Measurements from ENCODE around the gene CDC25B. TPM values are rescaled to one million over a fixed set of nuclear protein-coding genes. Genes with fewer than 3 reads are reported as not detected.

Gene CDC25B
- total RNA-seq, 8 experiments from 2014 or later = 8.0 to 166 (median 22.8) TPM

DNA sequence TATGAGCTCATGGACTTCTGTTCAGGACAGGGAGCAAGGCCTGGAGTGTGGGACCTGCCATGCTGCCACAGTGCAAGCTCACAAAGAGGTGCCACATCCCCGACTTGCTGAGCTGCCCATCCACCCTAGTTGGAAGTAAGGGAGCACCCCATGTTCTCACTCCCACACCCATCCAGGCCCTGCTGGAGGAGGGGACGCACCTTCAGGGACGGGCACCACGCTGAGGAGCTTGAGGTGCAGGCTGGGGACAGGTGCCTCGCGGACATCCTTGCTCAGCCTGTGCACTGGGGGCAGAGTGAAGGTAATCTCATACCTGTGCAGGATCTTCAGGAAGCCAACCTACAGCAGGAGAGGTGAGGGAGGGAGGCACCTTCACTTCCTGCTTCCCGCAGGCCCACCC lies 40.8 kb upstream of the CDC25B start:
- in situ Hi-C loops (cut with MboI; ENCODE audit: low pct_unique_long_range_greater_than_20kb in 2 of 9, low sequenced_read_pairs in 9 of 9, unreplicated experiment in 9 of 9) = no loop called here
- no peak for ATAC-seq (replicated peaks in 6 of 8)
- Histone ChIP-seq H3K4me1 (replicated peaks in 1 of 2) (peaks cover 6 to 14% of the 10 kb centered on the region in 2 donors), H3K27ac (no peak overlapping the region), H3K4me3 (no peak overlapping the region)
- WGBS, 10 experiments = 0 to 85% methylated on average over 1 to 4 of the region's 7 CpGs; no CpG with 5 or more reads in 8 of the 10 experiments

DNA sequence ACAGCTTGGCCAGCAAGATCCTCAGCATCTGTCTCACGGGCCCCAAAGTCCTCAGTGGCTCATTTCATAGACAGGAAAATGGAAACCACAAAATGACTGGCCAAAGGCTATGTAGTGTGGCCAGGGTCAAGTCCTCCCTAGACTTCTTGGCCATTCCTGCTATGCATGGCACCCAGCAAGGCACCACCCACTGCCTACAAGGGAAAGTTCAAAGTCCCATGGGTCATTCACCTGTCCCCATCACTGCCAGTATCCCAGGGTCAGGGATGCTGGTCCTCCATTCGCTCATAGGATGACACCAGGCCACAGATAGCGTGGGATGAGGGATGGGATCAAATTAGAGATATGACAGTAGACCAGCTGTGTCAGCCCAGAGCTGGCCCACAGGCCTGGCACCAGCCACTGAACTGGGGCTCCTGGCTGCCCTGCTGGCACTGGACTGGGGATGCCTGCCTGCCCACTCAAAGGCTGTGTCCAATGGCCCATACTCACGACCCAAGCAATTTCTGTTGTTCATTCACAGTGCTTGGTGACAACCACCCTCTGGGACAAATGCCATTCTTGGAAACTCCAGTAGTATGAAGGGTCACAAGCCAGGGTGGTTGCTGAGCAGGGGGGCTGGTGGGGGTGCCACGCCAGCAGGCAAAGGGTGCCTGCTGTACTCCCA lies 40.2 kb upstream of the CDC25B start:
- Histone ChIP-seq H3K4me3 (no peak overlapping the region), H3K27ac (no peak overlapping the region), H3K4me1 (replicated peaks in 1 of 2) (peaks cover 10 to 20% of the 10 kb centered on the region in 2 donors)
- ATAC-seq (replicated peaks in 6 of 8) = no peak
- WGBS, 10 experiments = 67 to 100% (median 86%) methylated on average over 1 to 3 of the region's 5 CpGs; no CpG with 5 or more reads in 4 of the 10 experiments
- in situ Hi-C loops (cut with MboI; ENCODE audit: low pct_unique_long_range_greater_than_20kb in 2 of 9, low sequenced_read_pairs in 9 of 9, unreplicated experiment in 9 of 9) = no loop called here

DNA sequence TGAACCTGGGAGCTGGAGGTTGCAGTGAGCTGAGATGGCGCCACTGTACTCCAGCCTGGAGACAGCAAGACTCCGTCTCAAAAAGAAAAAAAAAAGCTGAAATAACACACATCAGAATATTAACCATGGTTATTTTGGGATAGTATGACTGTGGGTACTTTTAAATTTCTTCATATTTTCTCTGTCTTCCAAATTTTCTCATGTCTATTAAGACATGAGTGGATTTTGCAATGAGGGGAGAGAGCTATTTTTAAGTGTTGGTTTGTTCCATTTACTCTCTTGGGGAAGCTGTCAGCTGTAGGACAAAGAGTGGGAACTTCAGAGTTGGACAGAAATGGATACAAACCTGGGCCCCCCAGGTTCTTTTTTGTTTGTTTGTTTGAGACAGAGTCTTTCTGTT lies 38.8 kb upstream of the CDC25B start:
- WGBS, 10 experiments = 50 to 100% (median 75%) methylated on average over 1 to 2 of the region's 2 CpGs; no CpG with 5 or more reads in 5 of the 10 experiments
- no peak for ATAC-seq (replicated peaks in 6 of 8)
- in situ Hi-C loops (cut with MboI; ENCODE audit: low pct_unique_long_range_greater_than_20kb in 2 of 9, low sequenced_read_pairs in 9 of 9, unreplicated experiment in 9 of 9) = no loop called here
- H3K27ac ChIP-seq = no peak overlapping the region
- no peak overlapping the region for H3K4me3 ChIP-seq
- peaks cover 15 to 27% of the 10 kb centered on the region in 2 donors for H3K4me1 ChIP-seq (replicated peaks in 1 of 2)

- ATAC-seq (replicated peaks in 6 of 8) = no peak
- Histone ChIP-seq H3K4me1 (replicated peaks in 1 of 2) (peaks cover 15 to 27% of the 10 kb centered on the region in 2 donors), H3K4me3 (no peak overlapping the region), H3K27ac (no peak overlapping the region)
- in situ Hi-C loops (cut with MboI; ENCODE audit: low pct_unique_long_range_greater_than_20kb in 2 of 9, low sequenced_read_pairs in 9 of 9, unreplicated experiment in 9 of 9) = no loop called here
- WGBS, 10 experiments = 97% methylated on average over 5 of the region's 11 CpGs; no CpG with 5 or more reads in 9 of the 10 experiments
Measured at GRCh38 chr20:3758566-3758965, 37.5 kb upstream of the CDC25B start.

- WGBS, 10 experiments = 20 to 100% (median 76%) methylated on average over 1 to 3 of the region's 11 CpGs; no CpG with 5 or more reads in 5 of the 10 experiments
- H3K4me3 ChIP-seq = no peak overlapping the region
- H3K4me1 ChIP-seq (replicated peaks in 1 of 2) = peaks cover 18 to 32% of the 10 kb centered on the region in 2 donors
- ATAC-seq (replicated peaks in 6 of 8) = no peak
- in situ Hi-C loops (cut with MboI; ENCODE audit: low pct_unique_long_range_greater_than_20kb in 2 of 9, low sequenced_read_pairs in 9 of 9, unreplicated experiment in 9 of 9) = no loop called here
- no peak overlapping the region for H3K27ac ChIP-seq
Measured at GRCh38 chr20:3759316-3759823, 36.7 kb upstream of the CDC25B start.

GRCh38 chr20:3759884-3760283 lies 36.2 kb upstream of the CDC25B start:
- peaks cover 18 to 37% of the 10 kb centered on the region in 2 donors for H3K4me1 ChIP-seq (replicated peaks in 1 of 2)
- in situ Hi-C loops (cut with MboI; ENCODE audit: low pct_unique_long_range_greater_than_20kb in 2 of 9, low sequenced_read_pairs in 9 of 9, unreplicated experiment in 9 of 9) = no loop called here
- ATAC-seq (replicated peaks in 6 of 8) = peak in 2 of 8 experiments; percentile 10 to 15
- WGBS, 10 experiments = 100% methylated on average over 3 of the region's 11 CpGs; no CpG with 5 or more reads in 9 of the 10 experiments
- H3K27ac ChIP-seq = no peak overlapping the region
- H3K4me3 ChIP-seq = no peak overlapping the region

DNA sequence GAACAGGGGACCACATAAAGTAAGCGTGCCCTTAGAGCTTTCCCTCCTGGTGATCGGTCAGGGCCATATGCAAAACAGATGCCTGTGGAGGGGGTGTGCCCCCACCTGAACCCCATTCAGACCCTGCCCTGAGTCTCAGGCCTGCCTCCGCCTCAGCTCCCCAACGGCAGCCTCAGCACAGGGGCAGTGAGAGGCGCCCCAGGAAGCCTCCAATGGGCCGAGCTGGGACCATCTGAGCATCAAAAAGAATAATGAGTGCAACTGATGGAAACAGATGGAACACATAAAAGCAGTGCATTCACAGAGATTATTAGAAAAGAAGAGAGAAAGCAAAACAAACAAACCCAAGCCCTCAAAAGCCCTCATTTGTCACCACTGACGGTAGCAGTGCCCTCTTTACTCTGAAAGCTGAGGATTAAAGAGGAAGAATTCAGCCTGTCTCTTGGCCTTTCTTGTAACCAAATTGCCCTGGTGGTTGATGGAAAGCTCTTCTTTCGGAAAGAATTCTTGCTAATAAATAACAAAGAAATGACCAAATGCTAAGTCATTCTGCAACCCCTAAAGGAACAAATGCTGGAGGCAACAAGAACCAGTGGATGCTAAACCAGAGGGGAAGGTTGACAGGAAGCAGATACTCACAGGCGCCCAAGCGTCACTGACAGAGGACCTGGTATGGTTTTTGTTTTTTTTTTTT lies 35.3 kb upstream of the CDC25B start:
- in situ Hi-C loops (cut with MboI; ENCODE audit: low pct_unique_long_range_greater_than_20kb in 2 of 9, low sequenced_read_pairs in 9 of 9, unreplicated experiment in 9 of 9) = no loop called here
- Histone ChIP-seq H3K27ac (peak overlapping the region in 1 of 2 donors; percentile 44), H3K4me1 (replicated peaks in 1 of 2) (peaks cover 24 to 45% of the 10 kb centered on the region in 2 donors), H3K4me3 (no peak overlapping the region)
- peak in 5 of 8 experiments; percentile 72 to 77 (median 76) for ATAC-seq (replicated peaks in 6 of 8)
- WGBS, 10 experiments = 0 to 90% (median 20%) methylated on average over 1 to 5 of the region's 10 CpGs; no CpG with 5 or more reads in 1 of the 10 experiments

GRCh38 chr20:3763671-3764601 lies 32.2 kb upstream of the CDC25B start:
- Histone ChIP-seq H3K4me3 (no peak overlapping the region), H3K4me1 (replicated peaks in 1 of 2) (peaks cover 37 to 59% of the 10 kb centered on the region in 2 donors), H3K27ac (no peak overlapping the region)
- ATAC-seq (replicated peaks in 6 of 8) = no peak
- WGBS, 10 experiments = 93 to 100% methylated on average over 1 to 3 of the region's 8 CpGs; no CpG with 5 or more reads in 8 of the 10 experiments
- in situ Hi-C loops (cut with MboI; ENCODE audit: low pct_unique_long_range_greater_than_20kb in 2 of 9, low sequenced_read_pairs in 9 of 9, unreplicated experiment in 9 of 9) = no loop called here

GRCh38 chr20:3764659-3765058 lies 31.5 kb upstream of the CDC25B start:
- in situ Hi-C loops (cut with MboI; ENCODE audit: low pct_unique_long_range_greater_than_20kb in 2 of 9, low sequenced_read_pairs in 9 of 9, unreplicated experiment in 9 of 9) = no loop called here
- 100% methylated on average over 1 of the region's 3 CpGs; no CpG with 5 or more reads in 8 of the 10 experiments for WGBS, 10 experiments
- Histone ChIP-seq H3K4me1 (replicated peaks in 1 of 2) (peaks cover 37 to 54% of the 10 kb centered on the region in 2 donors), H3K27ac (no peak overlapping the region), H3K4me3 (no peak overlapping the region)
- no peak for ATAC-seq (replicated peaks in 6 of 8)

DNA sequence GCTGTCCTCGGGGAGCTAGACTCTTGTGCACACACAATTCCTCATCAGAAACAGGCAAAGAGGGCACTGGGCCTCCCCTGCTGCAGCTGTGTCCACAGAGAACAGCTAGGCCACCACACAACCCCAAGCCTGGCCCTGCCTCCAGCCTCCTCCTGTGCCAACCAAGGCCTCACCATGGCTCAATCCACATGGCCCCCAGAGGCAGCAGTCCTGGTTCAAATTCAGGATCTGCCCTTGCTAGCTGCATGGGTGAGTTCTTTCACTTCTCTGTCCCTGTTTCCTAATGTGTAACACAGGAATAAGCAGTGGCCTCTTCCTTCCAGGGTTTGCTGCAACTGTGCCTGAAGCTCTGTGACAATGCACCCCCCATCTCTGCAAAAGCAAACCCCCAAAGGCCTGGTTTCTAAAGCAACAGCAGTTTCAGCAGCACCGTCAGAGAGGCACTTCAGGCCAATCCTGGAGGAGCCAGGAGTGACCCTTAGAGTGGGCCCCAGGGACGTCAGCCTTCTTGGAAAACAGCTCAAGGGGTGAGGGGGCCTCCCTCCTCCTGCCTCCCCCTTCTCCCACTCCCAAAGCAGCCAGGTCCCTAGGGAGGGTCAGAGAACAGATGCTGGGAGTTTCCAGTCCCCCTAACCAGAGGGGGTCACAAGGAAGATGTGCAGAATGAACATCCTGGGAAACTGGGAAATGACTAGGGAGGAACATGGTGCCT lies 30.8 kb upstream of the CDC25B start:
- in situ Hi-C loops (cut with MboI; ENCODE audit: low pct_unique_long_range_greater_than_20kb in 2 of 9, low sequenced_read_pairs in 9 of 9, unreplicated experiment in 9 of 9) = no loop called here
- no peak for ATAC-seq (replicated peaks in 6 of 8)
- 0 to 100% (median 63%) methylated on average over 1 to 2 of the region's 3 CpGs; no CpG with 5 or more reads in 4 of the 10 experiments for WGBS, 10 experiments
- Histone ChIP-seq H3K4me3 (no peak overlapping the region), H3K4me1 (replicated peaks in 1 of 2) (peaks cover 34 to 47% of the 10 kb centered on the region in 2 donors), H3K27ac (no peak overlapping the region)

DNA sequence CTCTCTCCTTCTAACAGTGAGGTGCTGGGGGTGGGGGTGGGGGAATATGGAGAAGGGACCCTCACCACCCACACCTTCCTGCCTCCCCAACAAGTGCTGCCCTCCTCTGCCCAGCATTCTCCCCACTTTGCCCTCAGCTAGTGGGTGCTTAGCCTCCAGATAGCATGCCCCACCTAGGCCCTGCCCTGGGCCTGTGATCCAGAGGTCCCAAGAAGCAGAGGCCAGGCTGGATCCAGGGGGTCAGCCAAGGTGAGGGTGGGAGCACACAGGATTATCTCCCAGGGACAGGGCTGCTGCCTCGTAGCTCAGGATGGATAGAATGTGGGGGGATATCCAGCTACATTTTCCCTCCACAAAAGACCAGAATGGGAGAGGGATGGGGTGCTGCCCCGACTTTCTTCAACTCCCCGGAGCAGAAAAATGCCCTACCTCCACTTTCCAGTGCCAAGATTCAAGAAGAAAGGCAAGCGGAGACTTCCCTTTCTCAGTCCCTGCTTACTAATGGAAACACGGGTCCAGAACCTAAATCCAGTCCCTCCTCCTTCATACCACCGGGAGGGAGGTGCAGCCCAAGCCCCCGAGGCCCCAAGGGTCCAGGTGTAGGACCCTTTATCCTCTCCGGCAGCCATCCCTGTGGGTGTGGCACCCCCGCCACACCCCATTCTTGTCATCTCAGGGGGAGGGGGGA lies 29.5 kb upstream of the CDC25B start:
- ATAC-seq (replicated peaks in 6 of 8) = no peak
- Histone ChIP-seq H3K4me3 (peak overlapping the region; percentile 50 to 76 (median 71)), H3K27ac (no peak overlapping the region), H3K4me1 (replicated peaks in 1 of 2) (peaks cover 25 to 37% of the 10 kb centered on the region in 2 donors)
- 0 to 30% (median 20%) methylated on average over 2 of the region's 9 CpGs; no CpG with 5 or more reads in 7 of the 10 experiments for WGBS, 10 experiments
- in situ Hi-C loops (cut with MboI; ENCODE audit: low pct_unique_long_range_greater_than_20kb in 2 of 9, low sequenced_read_pairs in 9 of 9, unreplicated experiment in 9 of 9) = no loop called here

- Histone ChIP-seq H3K4me3 (peak overlapping the region; percentile 50 to 76 (median 71)), H3K4me1 (replicated peaks in 1 of 2) (peaks cover 25 to 35% of the 10 kb centered on the region in 2 donors), H3K27ac (no peak overlapping the region)
- no peak for ATAC-seq (replicated peaks in 6 of 8)
- in situ Hi-C loops (cut with MboI; ENCODE audit: low pct_unique_long_range_greater_than_20kb in 2 of 9, low sequenced_read_pairs in 9 of 9, unreplicated experiment in 9 of 9) = no loop called here
- WGBS, 10 experiments = no CpG with 5 or more reads among the region's 21 CpGs
Measured at GRCh38 chr20:3767110-3767426, 29.0 kb upstream of the CDC25B start.
